ENCODE data around the gene DOP1B. TPM values are rescaled to one million over a fixed set of nuclear protein-coding genes. Genes with fewer than 3 reads are reported as not detected.
A peak's percentile ranks its signal among the peaks of the same experiment; 100 is the strongest.

DOP1B gene
- total RNA-seq, 1 experiment from 2014 or later = 31.0 TPM

DNA sequence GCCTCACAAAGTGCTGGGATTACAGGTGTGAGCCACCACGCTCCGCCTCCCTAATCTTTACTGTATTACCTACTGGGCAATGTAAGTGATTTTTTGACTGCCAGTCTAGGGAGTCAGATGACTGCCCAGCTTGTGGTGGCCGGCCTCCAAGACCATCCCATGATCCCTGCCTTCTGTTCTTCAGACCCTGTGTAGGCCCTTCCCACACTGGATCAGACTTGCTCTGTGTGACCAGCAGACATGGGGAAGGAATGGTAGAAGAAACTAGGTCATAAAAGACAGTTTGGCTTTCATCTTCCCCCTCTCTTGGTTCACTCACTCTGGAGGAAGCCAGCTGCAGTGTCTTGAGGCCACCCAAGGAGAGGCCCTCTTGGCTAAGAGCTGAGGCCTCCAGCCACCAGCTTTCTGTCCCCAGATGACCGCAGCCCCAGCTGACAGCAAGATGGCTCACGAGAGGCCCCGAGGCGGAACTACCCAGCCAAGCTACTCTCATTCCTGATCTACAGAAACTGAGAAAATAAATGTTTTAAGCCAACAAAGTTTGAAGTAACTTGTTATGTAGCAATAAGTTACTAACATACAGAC is 36.2 kb upstream of the DOP1B start:
- no peak for DNase-seq (ENCODE audit: low read depth, low spot score)
- CTCF ChIA-PET = no interaction called here
- H3K9me3 ChIP-seq (ENCODE audit: control insufficient read depth, insufficient read depth, low read depth, low read length) = no peaks in the 10 kb centered on the region
- no peak for ATAC-seq
- H3K27me3 ChIP-seq (ENCODE audit: control insufficient read depth, insufficient read depth, low read length) = no peaks in the 10 kb centered on the region
- no peak overlapping the region for H3K4me3 ChIP-seq (ENCODE audit: low read depth in 2 of 2, low read length in 2 of 2)
- H3K36me3 ChIP-seq (ENCODE audit: control insufficient read depth, insufficient read depth, low read length) = no peaks in the 10 kb centered on the region
- H3K4me1 ChIP-seq (ENCODE audit: control insufficient read depth, insufficient read depth, low read length) = no peaks in the 10 kb centered on the region
- no peak for TF ChIP-seq SIN3A (IDR thresholded peaks at IDR 0.05; ENCODE audit: borderline replicate concordance, insufficient read depth, low read depth, low read length)
- TF ChIP-seq, protein P1, sequence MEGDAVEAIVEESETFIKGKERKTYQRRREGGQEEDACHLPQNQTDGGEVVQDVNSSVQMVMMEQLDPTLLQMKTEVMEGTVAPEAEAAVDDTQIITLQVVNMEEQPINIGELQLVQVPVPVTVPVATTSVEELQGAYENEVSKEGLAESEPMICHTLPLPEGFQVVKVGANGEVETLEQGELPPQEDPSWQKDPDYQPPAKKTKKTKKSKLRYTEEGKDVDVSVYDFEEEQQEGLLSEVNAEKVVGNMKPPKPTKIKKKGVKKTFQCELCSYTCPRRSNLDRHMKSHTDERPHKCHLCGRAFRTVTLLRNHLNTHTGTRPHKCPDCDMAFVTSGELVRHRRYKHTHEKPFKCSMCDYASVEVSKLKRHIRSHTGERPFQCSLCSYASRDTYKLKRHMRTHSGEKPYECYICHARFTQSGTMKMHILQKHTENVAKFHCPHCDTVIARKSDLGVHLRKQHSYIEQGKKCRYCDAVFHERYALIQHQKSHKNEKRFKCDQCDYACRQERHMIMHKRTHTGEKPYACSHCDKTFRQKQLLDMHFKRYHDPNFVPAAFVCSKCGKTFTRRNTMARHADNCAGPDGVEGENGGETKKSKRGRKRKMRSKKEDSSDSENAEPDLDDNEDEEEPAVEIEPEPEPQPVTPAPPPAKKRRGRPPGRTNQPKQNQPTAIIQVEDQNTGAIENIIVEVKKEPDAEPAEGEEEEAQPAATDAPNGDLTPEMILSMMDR (IDR thresholded peaks at IDR 0.05) = no peak
- TF ChIP-seq TCF7L2 (IDR thresholded peaks at IDR 0.05; ENCODE audit: low read depth, low read length) = no peak
- TF ChIP-seq POLR2AphosphoS5 (IDR thresholded peaks at IDR 0.05; ENCODE audit: low read depth, low read length) = no peak
- TF ChIP-seq REST (IDR thresholded peaks at IDR 0.05; ENCODE audit: insufficient read depth in 1 of 2, low read depth in 2 of 2, low read length in 1 of 2) = no peak
- in situ Hi-C loops (cut with HindIII; ENCODE audit: low pct_unique_long_range_greater_than_20kb, low sequenced_read_pairs) = no loop called here
- BruUV-seq (replicated peaks) = no TSS peak
- intact Hi-C loops (cut with micrococcal nuclease; ENCODE audit: unreplicated experiment) = no loop called here
- H3K27ac ChIP-seq (ENCODE audit: low read length) = no peak overlapping the region
- POLR2A ChIA-PET = no interaction called here

- Histone ChIP-seq H3K27ac (ENCODE audit: low read length) (no peak overlapping the region), H3K9me3 (ENCODE audit: control insufficient read depth, insufficient read depth, low read depth, low read length) (no peaks in the 10 kb centered on the region), H3K4me3 (ENCODE audit: low read depth in 2 of 2, low read length in 2 of 2) (no peak overlapping the region), H3K27me3 (ENCODE audit: control insufficient read depth, insufficient read depth, low read length) (no peaks in the 10 kb centered on the region), H3K4me1 (ENCODE audit: control insufficient read depth, insufficient read depth, low read length) (no peaks in the 10 kb centered on the region), H3K36me3 (ENCODE audit: control insufficient read depth, insufficient read depth, low read length) (no peaks in the 10 kb centered on the region)
- DNase-seq (ENCODE audit: low read depth, low spot score) (no peak), ATAC-seq (no peak)
- CTCF ChIA-PET = no interaction called here
- TF ChIP-seq, protein P1 (IDR thresholded peaks at IDR 0.05) = peak; percentile 53; the same call in 1 of the 2 replicates
- TF ChIP-seq SIN3A (IDR thresholded peaks at IDR 0.05; ENCODE audit: borderline replicate concordance, insufficient read depth, low read depth, low read length) = no peak
- BruUV-seq (replicated peaks) = no TSS peak
- POLR2A ChIA-PET = no interaction called here
- intact Hi-C loops (cut with micrococcal nuclease; ENCODE audit: unreplicated experiment) = no loop called here
- in situ Hi-C loops (cut with HindIII; ENCODE audit: low pct_unique_long_range_greater_than_20kb, low sequenced_read_pairs) = no loop called here
These were observed 33.6 kb upstream of the DOP1B start for GRCh38 chr21:36122977-36123376.
